Measurements from ENCODE around the gene CCDC18.

GRCh38 chr1:93252598-93252997, 72.1 kb downstream of the CCDC18 start:
- TF ChIP-seq CTCF (IDR thresholded peaks at IDR 0.05) (no peak), ZFX (IDR thresholded peaks at IDR 0.05; ENCODE audit: borderline replicate concordance) (no peak)
